ENCODE results near the gene CHRM2. TPM values are rescaled to one million over a fixed set of nuclear protein-coding genes. Genes with fewer than 3 reads are reported as not detected.

Gene CHRM2
- total and polyA plus RNA-seq, 2 of the 8 experiments (the other 6 are each of a cell fraction or from before 2014, with no cell fraction given): 0.17 to 0.32 TPM

GRCh38 chr7:136865236-136865635 is 3.2 kb upstream of the CHRM2 start (continued):
- no peak for TF ChIP-seq SRF (IDR thresholded peaks at IDR 0.05; ENCODE audit: low read depth, low read length)

Data from H1 (cell line).